HUES48 (cell line): ENCODE results near the gene RPS2.

ENCODE experiments used
- H3K27ac ChIP-seq: one replicate; pipeline ENCODE4 v1.7.0; 2013; ENCODE audit warnings: low read depth, low read length, inconsistent platforms
- H3K27me3 ChIP-seq: 2 replicates; pipeline ENCODE4 v1.6.1; 2013; ENCODE audit warnings: mild to moderate bottlenecking, low read length; ENCODE audit not compliant: control insufficient read depth, insufficient read depth
- H3K36me3 ChIP-seq: 2 replicates; pipeline ENCODE4 v1.6.1; 2013; ENCODE audit warnings: low read length; ENCODE audit not compliant: control insufficient read depth, insufficient read depth
- H3K4me1 ChIP-seq: 2 replicates; pipeline ENCODE4 v1.6.1; 2013; ENCODE audit warnings: mild to moderate bottlenecking, low read length; ENCODE audit not compliant: control insufficient read depth, insufficient read depth
- H3K4me3 ChIP-seq: 2 replicates; pipeline ENCODE4 v1.5.1; 2013; ENCODE audit warnings: mild to moderate bottlenecking, low read depth, low read length
- H3K9ac ChIP-seq: 2 replicates; pipeline ENCODE4 v1.6.1; 2013; ENCODE audit warnings: mild to moderate bottlenecking, low read depth, low read length, moderate library complexity
- H3K9me3 ChIP-seq: 2 replicates; pipeline ENCODE4 v1.6.1; 2013; ENCODE audit warnings: low read length; ENCODE audit not compliant: control insufficient read depth, insufficient read depth

Gene RPS2

DNA sequence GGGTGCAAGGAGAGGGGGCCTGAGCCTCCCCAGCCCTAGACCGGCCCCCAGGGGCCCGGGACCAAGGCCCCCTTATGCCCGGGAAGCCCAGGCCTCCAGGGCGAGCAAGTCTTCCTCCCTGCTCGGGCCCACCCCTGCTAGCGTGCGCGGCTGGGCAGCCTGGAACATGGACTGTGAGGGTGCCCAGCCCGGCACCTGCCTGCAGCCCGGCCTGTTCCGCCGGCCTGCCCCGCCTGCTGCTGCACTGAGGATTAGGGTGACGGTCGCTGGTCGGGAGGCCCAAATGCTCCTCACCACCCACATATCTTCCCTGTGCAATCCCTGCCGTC is 52.4 kb downstream of the RPS2 start:
- Histone ChIP-seq H3K4me1 (peaks cover 17% of the 10 kb centered on the region), H3K27me3 (peaks cover 27% of the 10 kb centered on the region), H3K9ac (no peak overlapping the region), H3K27ac (no peak overlapping the region), H3K4me3 (no peak overlapping the region), H3K36me3 (no peaks in the 10 kb centered on the region), H3K9me3 (no peaks in the 10 kb centered on the region)
